ENCODE data around the gene TSPAN18. TPM values are rescaled to one million over a fixed set of nuclear protein-coding genes. Genes with fewer than 3 reads are reported as not detected.

The TSPAN18 gene
- total RNA-seq, 1 donor from 2014 or later: 2.8 TPM

GRCh38 chr11:44892843-44893242 lies 166.1 kb downstream of the TSPAN18 start:
- DNase-seq (no peak), ATAC-seq (ENCODE audit: low read depth) (no peak)
- Mint-ChIP-seq H3K27ac (no peak overlapping the region), H3K27me3 (peaks cover 8% of the 10 kb centered on the region), H3K36me3 (ENCODE audit: low read depth) (no peaks in the 10 kb centered on the region), H3K9me3 (no peaks in the 10 kb centered on the region), H3K4me1 (no peaks in the 10 kb centered on the region), H3K4me3 (no peak overlapping the region)
- CTCF ChIA-PET: interaction anchor here (1.1 kb wide), 1 partner anchor 271 kb away, joined by 3 read pairs; no protein-coding TSS in a partner anchor
- intact Hi-C loops (cut with micrococcal nuclease): loop anchor here (5.0 kb wide), 2 partner anchors 166 to 606 kb away; partner anchors contain the start of gene TSPAN18
- POLR2A ChIA-PET: no interaction called here
- TF ChIP-seq CTCF (IDR thresholded peaks at IDR 0.05): no peak

GRCh38 chr11:44893308-44893822 lies 166.6 kb downstream of the TSPAN18 start:
- H3K36me3 Mint-ChIP-seq (ENCODE audit: low read depth): no peaks in the 10 kb centered on the region
- ATAC-seq (ENCODE audit: low read depth): no peak
- intact Hi-C loops (cut with micrococcal nuclease): loop anchor here (5.0 kb wide), 2 partner anchors 166 to 606 kb away; partner anchors contain the start of gene TSPAN18
- no peak for DNase-seq
- no peaks in the 10 kb centered on the region for H3K4me1 Mint-ChIP-seq
- H3K4me3 Mint-ChIP-seq: no peak overlapping the region
- no peak for TF ChIP-seq CTCF (IDR thresholded peaks at IDR 0.05)
- no peaks in the 10 kb centered on the region for H3K9me3 Mint-ChIP-seq
- H3K27me3 Mint-ChIP-seq: peaks cover 8% of the 10 kb centered on the region
- ChIA-PET POLR2A (no interaction called here), CTCF (interaction anchor here (1.1 kb wide), 1 partner anchor 271 kb away, joined by 3 read pairs; no protein-coding TSS in a partner anchor)
- H3K27ac Mint-ChIP-seq: no peak overlapping the region

GRCh38 chr11:44893846-44894617 lies 167.3 kb downstream of the TSPAN18 start:
- DNase-seq (no peak), ATAC-seq (ENCODE audit: low read depth) (peak; percentile 60)
- Mint-ChIP-seq H3K36me3 (ENCODE audit: low read depth) (no peaks in the 10 kb centered on the region), H3K27me3 (peaks cover 8% of the 10 kb centered on the region), H3K27ac (no peak overlapping the region), H3K9me3 (no peaks in the 10 kb centered on the region), H3K4me1 (no peaks in the 10 kb centered on the region), H3K4me3 (no peak overlapping the region)
- TF ChIP-seq CTCF (IDR thresholded peaks at IDR 0.05): no peak
- CTCF ChIA-PET: interaction anchor here (1.1 kb wide), 1 partner anchor 272 kb away, joined by 3 read pairs; no protein-coding TSS in a partner anchor
- POLR2A ChIA-PET: no interaction called here
- intact Hi-C loops (cut with micrococcal nuclease): loop anchor here (1.0 to 5.0 kb wide), 4 partner anchors 167 to 607 kb away; partner anchors contain the start of gene TSPAN18

- TF ChIP-seq CTCF (IDR thresholded peaks at IDR 0.05): no peak
- H3K36me3 Mint-ChIP-seq (ENCODE audit: low read depth): no peaks in the 10 kb centered on the region
- H3K9me3 Mint-ChIP-seq: no peaks in the 10 kb centered on the region
- H3K4me3 Mint-ChIP-seq: no peak overlapping the region
- ChIA-PET POLR2A (no interaction called here), CTCF (no interaction called here)
- intact Hi-C loops (cut with micrococcal nuclease): no loop called here
- no peak overlapping the region for H3K27ac Mint-ChIP-seq
- H3K27me3 Mint-ChIP-seq: peaks cover 8% of the 10 kb centered on the region
- DNase-seq (no peak), ATAC-seq (ENCODE audit: low read depth) (no peak)
- no peaks in the 10 kb centered on the region for H3K4me1 Mint-ChIP-seq
Measured at GRCh38 chr11:44899959-44900358, 173.2 kb downstream of the TSPAN18 start.

GRCh38 chr11:44901120-44901633 lies 174.4 kb downstream of the TSPAN18 start:
- intact Hi-C loops (cut with micrococcal nuclease): no loop called here
- no peak for TF ChIP-seq CTCF (IDR thresholded peaks at IDR 0.05)
- H3K9me3 Mint-ChIP-seq: no peaks in the 10 kb centered on the region
- peaks cover 9% of the 10 kb centered on the region for H3K4me1 Mint-ChIP-seq
- peaks cover 8% of the 10 kb centered on the region for H3K27me3 Mint-ChIP-seq
- no peaks in the 10 kb centered on the region for H3K36me3 Mint-ChIP-seq (ENCODE audit: low read depth)
- ATAC-seq (ENCODE audit: low read depth) (no peak), DNase-seq (no peak)
- POLR2A ChIA-PET: no interaction called here
- no peak overlapping the region for H3K4me3 Mint-ChIP-seq
- CTCF ChIA-PET: no interaction called here
- no peak overlapping the region for H3K27ac Mint-ChIP-seq
